ENCODE data around the gene PPARA. TPM values are rescaled to one million over a fixed set of nuclear protein-coding genes. Genes with fewer than 3 reads are reported as not detected.

Gene PPARA
- total RNA-seq, 1 experiment from 2014 or later: 7.7 TPM

DNA sequence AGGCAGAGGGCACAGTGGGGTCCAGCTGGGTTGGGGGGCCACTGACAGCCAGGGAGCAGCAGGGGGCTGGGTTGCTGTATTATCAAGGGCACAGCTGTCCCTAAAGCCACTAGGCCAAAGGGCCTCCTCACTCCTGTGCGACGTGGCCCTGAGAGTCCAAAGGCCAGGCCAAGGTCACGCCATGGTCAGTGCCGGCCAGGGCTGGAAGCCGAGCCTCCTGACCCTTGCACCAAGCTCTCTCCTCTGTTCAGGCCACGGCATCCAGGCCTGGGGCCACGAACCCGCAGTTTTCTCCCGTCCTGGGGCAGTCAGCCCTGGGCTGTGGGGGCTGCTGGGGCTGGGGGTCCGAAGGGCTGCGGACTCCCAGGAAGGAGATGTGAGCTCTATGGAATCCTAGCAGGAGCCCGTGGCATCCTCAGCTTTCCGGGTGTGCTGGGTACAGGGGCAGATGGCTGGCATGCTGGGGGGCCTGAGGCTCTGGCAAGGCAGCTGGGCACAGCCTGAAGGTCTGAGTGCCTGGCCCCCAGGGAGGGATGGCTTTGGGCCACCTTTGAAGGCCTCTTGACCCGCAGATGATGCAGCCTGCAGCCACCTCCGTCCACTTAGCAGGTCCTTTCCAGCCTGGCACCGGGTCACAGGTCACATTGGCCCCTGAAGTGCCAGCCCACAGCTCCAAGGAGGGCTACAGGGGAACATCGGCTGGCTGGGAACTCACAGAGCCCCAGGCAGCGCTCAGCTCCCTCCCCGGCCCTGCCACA, 17.3 kb upstream of the PPARA start:
- ATAC-seq (no peak), DNase-seq (no peak)
- no peak overlapping the region for H3K4me2 ChIP-seq (ENCODE audit: low read length)
- TF ChIP-seq CTCF (conservative IDR thresholded peaks at IDR 0.05; ENCODE audit: low read depth, low read length) (no peak), EZH2 (IDR thresholded peaks at IDR 0.05; ENCODE audit: low read length, unreplicated experiment) (no peak), EZH2phosphoT487 (IDR thresholded peaks at IDR 0.05; ENCODE audit: borderline replicate concordance, low read length) (no peak)
- H3K27me3 ChIP-seq (ENCODE audit: low read length): no peaks in the 10 kb centered on the region
- no peaks in the 10 kb centered on the region for H3K36me3 ChIP-seq (ENCODE audit: low read depth, low read length)
- H2AFZ ChIP-seq (ENCODE audit: low read length): no peak overlapping the region
- H3K9me2 ChIP-seq (replicated peaks; ENCODE audit: low read length): no peaks in the 10 kb centered on the region
- no peaks in the 10 kb centered on the region for H3F3A ChIP-seq (ENCODE audit: low read length, unreplicated experiment)
- no peak overlapping the region for H3K4me3 ChIP-seq (ENCODE audit: low read length)
- H3K9me3 ChIP-seq (ENCODE audit: low read length): no peaks in the 10 kb centered on the region
- ChIA-PET CTCF (no interaction called here), POLR2A (ENCODE audit: unreplicated experiment) (no interaction called here)
- BruUV-seq (replicated peaks): no TSS peak
- no peak overlapping the region for H3K27ac ChIP-seq (ENCODE audit: low read length)
- intact Hi-C loops (cut with micrococcal nuclease): no loop called here
- no peaks in the 10 kb centered on the region for H3K4me1 ChIP-seq (ENCODE audit: insufficient read depth, low read length)
- no peaks in the 10 kb centered on the region for H3K79me2 ChIP-seq (ENCODE audit: low read length)
- H4K20me1 ChIP-seq (ENCODE audit: low read length): no peaks in the 10 kb centered on the region
- no peak overlapping the region for H3K9ac ChIP-seq (ENCODE audit: low read length)

DNA sequence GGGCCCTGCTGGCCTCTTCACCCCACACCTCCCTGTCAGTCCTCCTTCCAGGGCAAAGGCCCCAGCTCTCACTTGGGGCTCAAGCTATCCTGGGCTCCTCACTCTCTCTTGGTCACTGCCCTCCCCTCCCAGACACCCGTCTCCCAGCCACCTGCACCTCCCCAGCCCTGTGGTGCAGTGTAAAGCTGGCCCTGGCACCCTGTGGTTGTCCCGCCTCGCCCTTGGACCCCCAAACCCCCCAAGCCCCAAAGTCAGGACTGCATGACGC, 16.8 kb upstream of the PPARA start:
- CTCF ChIA-PET: no interaction called here
- no peak for ATAC-seq
- TF ChIP-seq CTCF (conservative IDR thresholded peaks at IDR 0.05; ENCODE audit: low read depth, low read length): no peak
- TF ChIP-seq EZH2 (IDR thresholded peaks at IDR 0.05; ENCODE audit: low read length, unreplicated experiment): no peak
- TF ChIP-seq EZH2phosphoT487 (IDR thresholded peaks at IDR 0.05; ENCODE audit: borderline replicate concordance, low read length): no peak

DNA sequence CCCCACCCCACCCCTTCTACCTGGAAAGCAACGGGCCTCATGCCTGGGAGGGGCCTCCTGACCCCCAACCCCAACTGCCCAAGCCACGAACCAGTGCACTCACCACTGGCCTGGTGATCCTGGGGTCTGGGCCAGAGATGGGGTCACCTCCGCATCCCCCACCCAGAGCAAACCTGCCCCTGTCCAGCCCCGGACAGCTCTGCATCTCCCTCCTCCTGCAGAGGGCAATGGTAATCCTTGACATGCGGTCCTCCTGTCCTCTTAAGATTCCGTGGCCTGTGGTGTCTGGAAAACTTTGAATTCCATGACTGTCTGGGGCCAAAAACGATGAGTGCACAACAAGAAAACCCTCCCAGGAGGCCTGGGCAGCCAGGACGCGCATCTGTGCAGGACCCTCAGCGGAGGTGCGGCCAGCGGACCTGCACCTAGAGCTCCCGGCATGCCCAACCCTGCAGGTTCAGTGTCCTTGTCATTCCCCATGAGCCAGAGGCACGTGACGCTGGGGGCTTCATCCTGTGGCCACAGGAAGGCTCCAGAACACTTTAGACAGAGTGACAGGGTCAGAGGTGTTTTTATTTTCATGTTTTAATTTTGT, 16.1 kb upstream of the PPARA start:
- no peaks in the 10 kb centered on the region for H3K36me3 ChIP-seq (ENCODE audit: low read depth, low read length)
- H3K9ac ChIP-seq (ENCODE audit: low read length): no peak overlapping the region
- H3K4me1 ChIP-seq (ENCODE audit: insufficient read depth, low read length): no peaks in the 10 kb centered on the region
- no peak for ATAC-seq
- ChIA-PET CTCF (no interaction called here), POLR2A (ENCODE audit: unreplicated experiment) (no interaction called here)
- H3K4me3 ChIP-seq (ENCODE audit: low read length): no peak overlapping the region
- no peak overlapping the region for H3K4me2 ChIP-seq (ENCODE audit: low read length)
- intact Hi-C loops (cut with micrococcal nuclease): no loop called here
- no peaks in the 10 kb centered on the region for H3K79me2 ChIP-seq (ENCODE audit: low read length)
- no peaks in the 10 kb centered on the region for H3K9me2 ChIP-seq (replicated peaks; ENCODE audit: low read length)
- H3K27me3 ChIP-seq (ENCODE audit: low read length): no peaks in the 10 kb centered on the region
- H2AFZ ChIP-seq (ENCODE audit: low read length): no peak overlapping the region
- H4K20me1 ChIP-seq (ENCODE audit: low read length): no peaks in the 10 kb centered on the region
- DNase-seq: no peak
- no TSS peak for BruUV-seq (replicated peaks)
- no peaks in the 10 kb centered on the region for H3K9me3 ChIP-seq (ENCODE audit: low read length)
- H3F3A ChIP-seq (ENCODE audit: low read length, unreplicated experiment): no peaks in the 10 kb centered on the region
- TF ChIP-seq EZH2 (IDR thresholded peaks at IDR 0.05; ENCODE audit: low read length, unreplicated experiment) (no peak), EZH2phosphoT487 (IDR thresholded peaks at IDR 0.05; ENCODE audit: borderline replicate concordance, low read length) (no peak), CTCF (conservative IDR thresholded peaks at IDR 0.05; ENCODE audit: low read depth, low read length) (no peak)
- no peak overlapping the region for H3K27ac ChIP-seq (ENCODE audit: low read length)

More for the DNA sequence above, 16.8 kb upstream of the PPARA start:
- no peaks in the 10 kb centered on the region for H3K79me2 ChIP-seq (ENCODE audit: low read length)
- no peak overlapping the region for H3K27ac ChIP-seq (ENCODE audit: low read length)
- no peak overlapping the region for H3K4me3 ChIP-seq (ENCODE audit: low read length)
- no peaks in the 10 kb centered on the region for H3K9me2 ChIP-seq (replicated peaks; ENCODE audit: low read length)
- no peaks in the 10 kb centered on the region for H4K20me1 ChIP-seq (ENCODE audit: low read length)
- no peak overlapping the region for H2AFZ ChIP-seq (ENCODE audit: low read length)
- BruUV-seq (replicated peaks): no TSS peak
- no peak overlapping the region for H3K9ac ChIP-seq (ENCODE audit: low read length)
- H3K4me2 ChIP-seq (ENCODE audit: low read length): no peak overlapping the region
- no peaks in the 10 kb centered on the region for H3F3A ChIP-seq (ENCODE audit: low read length, unreplicated experiment)
- POLR2A ChIA-PET (ENCODE audit: unreplicated experiment): no interaction called here
- no peaks in the 10 kb centered on the region for H3K4me1 ChIP-seq (ENCODE audit: insufficient read depth, low read length)
- no peaks in the 10 kb centered on the region for H3K36me3 ChIP-seq (ENCODE audit: low read depth, low read length)
- no peaks in the 10 kb centered on the region for H3K9me3 ChIP-seq (ENCODE audit: low read length)
- intact Hi-C loops (cut with micrococcal nuclease): no loop called here
- no peaks in the 10 kb centered on the region for H3K27me3 ChIP-seq (ENCODE audit: low read length)
- no peak for DNase-seq
